Prostate gland (tissue), 2 donors: ENCODE measurements around the gene FAM83F. TPM values are rescaled to one million over a fixed set of nuclear protein-coding genes. Genes with fewer than 3 reads are reported as not detected.

ENCODE experiments used
- DNase-seq: peaks from one replicate; pipeline ENCODE4 v3.0.0-alpha.2; 2019; ENCODE audit warnings: low spot score
- H3K27ac ChIP-seq, 2 donors: fragments of 200-600 bp; sonication (generic); 2 replicates each; pipeline ENCODE4 v1.5.1; 2017 to 2019
- H3K27me3 ChIP-seq: fragments of 200-600 bp; sonication (generic); replicated peaks from 2 replicates; pipeline ENCODE4 v1.5.1; 2019; ENCODE audit not compliant: insufficient read depth
- H3K36me3 ChIP-seq, 2 donors: fragments of 200-600 bp; sonication (generic); 1 replicate in 1 of 2; 2 replicates in 1 of 2; pipeline versions ENCODE4 v1.5.1 to v1.8.1; 2017 to 2019
- H3K4me1 ChIP-seq: fragments of 200-600 bp; sonication (generic); replicated peaks from 2 replicates; pipeline ENCODE4 v1.5.1; 2019
- H3K4me3 ChIP-seq, 2 donors: fragments of 200-600 bp; sonication (generic); 2 replicates each; pipeline ENCODE4 v1.5.1; 2017 to 2019
- H3K9me3 ChIP-seq: fragments of 200-600 bp; sonication (generic); 2 replicates; pipeline ENCODE4 v1.5.1; 2017
- CTCF ChIP-seq, 4 experiments: fragments of 200-600 bp in 2 of 4; fragments of 450-650 bp in 2 of 4; sonication (generic) in 2 of 4; IDR thresholded peaks; 1 replicate in 3 of 4; 2 replicates in 1 of 4; pipeline ENCODE4 v1.5.1; 2016 to 2019; ENCODE audit warnings: antibody characterized with exemption in 4 of 4, mild to moderate bottlenecking in 2 of 4, moderate library complexity in 2 of 4
- POLR2A ChIP-seq: fragments of 450-650 bp; IDR thresholded peaks from one replicate; pipeline ENCODE4 v1.6.1; 2016; ENCODE audit warnings: antibody characterized with exemption, mild to moderate bottlenecking
- POLR2AphosphoS5 ChIP-seq: sonication (generic); formaldehyde crosslinking; IDR thresholded peaks from one replicate; pipeline ENCODE4 v1.6.1; 2017; ENCODE audit warnings: antibody characterized with exemption
- WGBS: methylation state at CpG from one replicate; pipeline ENCODE4 v1.1.5; 2018; 5-methylcytosine and 5-hydroxymethylcytosine counted together
- intact Hi-C: fragments of 100-400 bp; cut with DNase I; formaldehyde crosslinking; loops from one replicate; pipeline ENCODE4 v1.14.2; 2022
- total RNA-seq, 2 donors: library from RNA; depleted of rRNA; stranded (reverse); fragments of >200 nt; gene quantifications; one replicate each; pipeline ENCODE4 v1.1.0, GENCODE V29; 2016

Gene FAM83F
- total RNA-seq, 2 donors from 2014 or later, result 26.2 to 28.6 TPM

GRCh38 chr22:40014667-40015248, 20.0 kb downstream of the FAM83F start:
- Histone ChIP-seq H3K27me3 (no peaks in the 10 kb centered on the region), H3K9me3 (no peaks in the 10 kb centered on the region), H3K27ac (peak overlapping the region; percentile 64 to 67), H3K4me1 (peaks cover 16% of the 10 kb centered on the region), H3K4me3 (no peak overlapping the region), H3K36me3 (no peaks in the 10 kb centered on the region)
- intact Hi-C loops, result no loop called here
- no peak for TF ChIP-seq CTCF (IDR thresholded peaks at IDR 0.05)
- 48% methylated on average over 5 of the region's 5 CpGs for WGBS
- DNase-seq, result peak; percentile 53

- no peaks in the 10 kb centered on the region for H3K27me3 ChIP-seq
- 53% methylated on average over 10 of the region's 10 CpGs for WGBS
Observed at GRCh38 chr22:40015358-40015976, 20.7 kb downstream of the FAM83F start.

GRCh38 chr22:40018051-40018450, 23.3 kb downstream of the FAM83F start:
- TF ChIP-seq POLR2AphosphoS5 (no peak), POLR2A (no peak), CTCF (IDR thresholded peaks at IDR 0.05) (no peak)
- H3K9me3 ChIP-seq, result no peaks in the 10 kb centered on the region
- no peak overlapping the region for H3K27ac ChIP-seq
- DNase-seq, result no peak
- H3K36me3 ChIP-seq, result peaks cover 0 to 4% of the 10 kb centered on the region in 2 donors
- peaks cover 21% of the 10 kb centered on the region for H3K4me1 ChIP-seq
- no peak overlapping the region for H3K4me3 ChIP-seq
- no peaks in the 10 kb centered on the region for H3K27me3 ChIP-seq
- intact Hi-C loops, result no loop called here
- 96% methylated on average over 6 of the region's 6 CpGs for WGBS

More at GRCh38 chr22:40015358-40015976, 20.7 kb downstream of the FAM83F start:
- TF ChIP-seq POLR2A, result no peak
- TF ChIP-seq CTCF (IDR thresholded peaks at IDR 0.05), result no peak
- TF ChIP-seq POLR2AphosphoS5, result no peak
- Histone ChIP-seq H3K27ac (peak overlapping the region; percentile 64 to 67), H3K36me3 (no peaks in the 10 kb centered on the region), H3K4me3 (no peak overlapping the region), H3K4me1 (peaks cover 15% of the 10 kb centered on the region), H3K9me3 (no peaks in the 10 kb centered on the region)
- intact Hi-C loops, result no loop called here
- no peak for DNase-seq

GRCh38 chr22:40019100-40019499, 24.3 kb downstream of the FAM83F start:
- TF ChIP-seq POLR2A (no peak), POLR2AphosphoS5 (no peak), CTCF (IDR thresholded peaks at IDR 0.05) (no peak)
- Histone ChIP-seq H3K27me3 (no peaks in the 10 kb centered on the region), H3K9me3 (no peaks in the 10 kb centered on the region), H3K27ac (no peak overlapping the region), H3K36me3 (peaks cover 0 to 4% of the 10 kb centered on the region in 2 donors), H3K4me3 (no peak overlapping the region), H3K4me1 (peaks cover 29% of the 10 kb centered on the region)
- 62% methylated on average over 9 of the region's 9 CpGs for WGBS
- DNase-seq, result no peak
- intact Hi-C loops, result no loop called here

- peaks cover 0 to 4% of the 10 kb centered on the region in 2 donors for H3K36me3 ChIP-seq
- intact Hi-C loops, result loop anchor here (5.0 kb wide), 3 partner anchors 399 to 484 kb away; no protein-coding TSS in a partner anchor
- H3K4me3 ChIP-seq, result no peak overlapping the region
- DNase-seq, result no peak
- no peaks in the 10 kb centered on the region for H3K9me3 ChIP-seq
- H3K27ac ChIP-seq, result no peak overlapping the region
- peaks cover 17% of the 10 kb centered on the region for H3K4me1 ChIP-seq
- H3K27me3 ChIP-seq, result no peaks in the 10 kb centered on the region
- WGBS, result 83% methylated on average over 7 of the region's 7 CpGs
- TF ChIP-seq POLR2A (no peak), CTCF (IDR thresholded peaks at IDR 0.05) (no peak), POLR2AphosphoS5 (no peak)
Observed at GRCh38 chr22:40020956-40021355, 26.2 kb downstream of the FAM83F start.
